Activated naive CD4-positive, alpha-beta T cell treated with anti-CD3 and anti-CD28 coated beads, Interleukin-2, amount 50 U/mL, for 24 hours (primary cell): Measurements from ENCODE around the gene KLF12.
A peak's percentile ranks its signal among the peaks of the same experiment; 100 is the strongest.

Experiments used
- H3K27ac Mint-ChIP-seq: one replicate; pipeline ENCODE4 v1.8.0; 2021; ENCODE audit warnings: mild to moderate bottlenecking, mixed read lengths
- H3K27me3 Mint-ChIP-seq: one replicate; pipeline ENCODE4 v1.8.0; 2021; ENCODE audit warnings: mixed read lengths
- H3K36me3 Mint-ChIP-seq: one replicate; pipeline ENCODE4 v1.8.0; 2021; ENCODE audit warnings: mixed read lengths
- H3K4me1 Mint-ChIP-seq: one replicate; pipeline ENCODE4 v1.8.0; 2021; ENCODE audit warnings: mixed read lengths
- H3K4me3 Mint-ChIP-seq: one replicate; pipeline ENCODE4 v1.8.0; 2021; ENCODE audit warnings: mild to moderate bottlenecking, mixed read lengths
- H3K9me3 Mint-ChIP-seq: one replicate; pipeline ENCODE4 v1.8.0; 2021; ENCODE audit warnings: mixed read lengths

The KLF12 gene

GRCh38 chr13:74134221-74134776 lies at the start of gene KLF12:
TSS of gene KLF12 (minus strand) at chr13:74134404.
- Mint-ChIP-seq H3K4me3 (peak within 1 kb of the TSS; percentile 97), H3K27me3 (no peaks in the 10 kb centered on the region), H3K36me3 (peaks cover 1% of the 10 kb centered on the region), H3K4me1 (peaks cover 45% of the 10 kb centered on the region), H3K27ac (peak within 1 kb of the TSS; percentile 99), H3K9me3 (no peaks in the 10 kb centered on the region)

DNA sequence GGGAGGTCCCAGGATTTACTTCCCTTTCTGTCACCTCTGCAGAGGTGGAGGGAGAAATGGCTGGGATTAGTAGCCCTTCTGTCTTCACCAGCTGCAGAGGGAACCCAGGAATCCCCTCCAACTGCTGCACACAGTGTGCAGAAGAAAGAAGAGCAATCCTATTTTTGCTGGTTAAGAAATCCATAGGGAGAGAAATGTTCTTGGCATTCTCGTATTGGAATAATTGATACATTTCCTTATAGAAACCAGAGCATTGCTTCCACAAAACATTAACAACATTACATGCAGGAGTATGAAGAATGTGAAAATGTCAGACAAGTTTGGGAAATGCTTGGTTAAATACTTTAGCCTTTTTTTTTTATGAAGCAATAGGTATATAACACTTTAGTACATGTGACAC lies 48.3 kb upstream of the KLF12 start:
- Mint-ChIP-seq H3K9me3 (no peaks in the 10 kb centered on the region), H3K27me3 (no peaks in the 10 kb centered on the region), H3K4me3 (no peak overlapping the region), H3K36me3 (no peaks in the 10 kb centered on the region), H3K4me1 (no peaks in the 10 kb centered on the region), H3K27ac (no peak overlapping the region)

- Mint-ChIP-seq H3K27ac (no peak overlapping the region), H3K27me3 (no peaks in the 10 kb centered on the region)
Measured at GRCh38 chr13:74174810-74175209, 40.6 kb upstream of the KLF12 start.

GRCh38 chr13:74173822-74174221 lies 39.6 kb upstream of the KLF12 start:
- Mint-ChIP-seq H3K36me3 (no peaks in the 10 kb centered on the region), H3K4me3 (no peak overlapping the region), H3K27me3 (no peaks in the 10 kb centered on the region), H3K9me3 (no peaks in the 10 kb centered on the region), H3K27ac (no peak overlapping the region), H3K4me1 (no peaks in the 10 kb centered on the region)

More at GRCh38 chr13:74174810-74175209, 40.6 kb upstream of the KLF12 start:
- H3K4me1 Mint-ChIP-seq, result no peaks in the 10 kb centered on the region
- H3K9me3 Mint-ChIP-seq, result no peaks in the 10 kb centered on the region
- H3K4me3 Mint-ChIP-seq, result no peak overlapping the region
- no peaks in the 10 kb centered on the region for H3K36me3 Mint-ChIP-seq

GRCh38 chr13:74171641-74172040 lies 37.4 kb upstream of the KLF12 start:
- Mint-ChIP-seq H3K36me3 (no peaks in the 10 kb centered on the region), H3K4me3 (no peak overlapping the region), H3K4me1 (peaks cover 5% of the 10 kb centered on the region), H3K27me3 (no peaks in the 10 kb centered on the region), H3K27ac (no peak overlapping the region), H3K9me3 (no peaks in the 10 kb centered on the region)

DNA sequence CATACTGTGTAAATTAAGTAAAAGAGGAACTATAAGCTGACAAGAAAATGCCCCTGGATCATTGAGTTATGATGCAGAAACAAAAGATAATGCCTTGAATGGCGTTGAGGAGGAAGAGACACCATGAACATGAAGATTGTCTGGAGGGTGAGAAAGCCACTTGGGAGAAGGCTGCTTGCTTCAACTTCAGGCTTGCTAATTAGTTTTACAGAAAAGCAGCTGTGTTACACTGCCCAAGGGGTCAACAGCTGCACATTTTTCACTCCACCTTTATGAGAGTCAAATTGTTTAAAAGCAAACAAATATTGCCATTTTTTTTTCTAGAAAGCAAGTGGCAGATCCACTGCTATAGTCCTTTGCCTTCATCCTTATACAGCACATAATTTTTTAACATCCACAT lies 35.5 kb upstream of the KLF12 start:
- Mint-ChIP-seq H3K27me3 (no peaks in the 10 kb centered on the region), H3K4me3 (no peak overlapping the region), H3K36me3 (no peaks in the 10 kb centered on the region), H3K9me3 (no peaks in the 10 kb centered on the region), H3K27ac (no peak overlapping the region), H3K4me1 (peaks cover 5% of the 10 kb centered on the region)

- Mint-ChIP-seq H3K4me1 (peaks cover 5% of the 10 kb centered on the region), H3K36me3 (no peaks in the 10 kb centered on the region), H3K9me3 (no peaks in the 10 kb centered on the region), H3K27ac (no peak overlapping the region), H3K27me3 (no peaks in the 10 kb centered on the region), H3K4me3 (no peak overlapping the region)
Measured at GRCh38 chr13:74168263-74168675, 34.1 kb upstream of the KLF12 start.

- no peaks in the 10 kb centered on the region for H3K27me3 Mint-ChIP-seq
- H3K9me3 Mint-ChIP-seq, result no peaks in the 10 kb centered on the region
- H3K36me3 Mint-ChIP-seq, result no peaks in the 10 kb centered on the region
- H3K4me3 Mint-ChIP-seq, result no peak overlapping the region
- peak overlapping the region; percentile 42 for H3K27ac Mint-ChIP-seq
- peaks cover 5% of the 10 kb centered on the region for H3K4me1 Mint-ChIP-seq
Measured at GRCh38 chr13:74166261-74167004, 32.2 kb upstream of the KLF12 start.

DNA sequence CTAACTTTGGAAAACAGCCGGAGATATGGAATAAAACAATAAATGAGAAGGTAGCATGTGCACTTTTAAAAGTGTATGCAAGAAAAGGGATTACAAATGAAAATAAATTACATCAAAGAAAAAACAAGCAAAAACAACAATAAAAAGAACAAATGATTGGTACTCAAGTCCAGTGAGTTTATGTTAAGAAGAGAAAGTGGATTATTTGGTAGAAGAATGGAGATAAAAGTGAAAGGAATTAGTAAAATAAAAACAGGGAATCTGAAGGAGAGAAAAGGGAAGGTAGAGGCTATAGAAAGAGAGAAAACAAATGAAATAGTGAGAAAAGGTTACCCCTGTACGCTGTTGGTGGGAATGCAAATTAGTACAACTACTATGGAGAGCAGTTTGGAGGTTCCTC lies 28.6 kb upstream of the KLF12 start:
- Mint-ChIP-seq H3K36me3 (no peaks in the 10 kb centered on the region), H3K4me3 (no peak overlapping the region), H3K9me3 (no peaks in the 10 kb centered on the region), H3K27me3 (no peaks in the 10 kb centered on the region), H3K4me1 (peaks cover 12% of the 10 kb centered on the region), H3K27ac (no peak overlapping the region)

DNA sequence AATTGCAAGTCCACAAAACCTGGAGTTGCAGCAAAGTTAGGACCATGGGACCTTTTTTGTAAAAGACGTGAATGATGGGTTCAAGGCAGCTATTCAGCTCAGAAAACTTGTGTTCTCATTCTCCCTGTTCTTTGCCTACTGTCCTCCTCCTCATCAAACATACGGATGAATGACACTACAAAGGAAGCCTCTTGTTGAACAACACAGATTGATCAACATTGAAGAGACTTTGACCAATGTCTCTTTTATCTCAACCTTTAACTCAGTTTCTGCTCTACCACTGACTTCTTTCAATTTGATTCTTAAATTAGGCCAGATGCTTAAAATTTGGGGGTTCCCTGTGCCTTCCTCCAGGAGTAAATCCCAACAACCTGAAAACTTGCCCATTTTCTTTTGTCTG lies 27.9 kb upstream of the KLF12 start:
- no peaks in the 10 kb centered on the region for H3K36me3 Mint-ChIP-seq
- H3K9me3 Mint-ChIP-seq, result no peaks in the 10 kb centered on the region
- H3K4me3 Mint-ChIP-seq, result no peak overlapping the region
- no peaks in the 10 kb centered on the region for H3K27me3 Mint-ChIP-seq
- no peak overlapping the region for H3K27ac Mint-ChIP-seq
- peaks cover 13% of the 10 kb centered on the region for H3K4me1 Mint-ChIP-seq

DNA sequence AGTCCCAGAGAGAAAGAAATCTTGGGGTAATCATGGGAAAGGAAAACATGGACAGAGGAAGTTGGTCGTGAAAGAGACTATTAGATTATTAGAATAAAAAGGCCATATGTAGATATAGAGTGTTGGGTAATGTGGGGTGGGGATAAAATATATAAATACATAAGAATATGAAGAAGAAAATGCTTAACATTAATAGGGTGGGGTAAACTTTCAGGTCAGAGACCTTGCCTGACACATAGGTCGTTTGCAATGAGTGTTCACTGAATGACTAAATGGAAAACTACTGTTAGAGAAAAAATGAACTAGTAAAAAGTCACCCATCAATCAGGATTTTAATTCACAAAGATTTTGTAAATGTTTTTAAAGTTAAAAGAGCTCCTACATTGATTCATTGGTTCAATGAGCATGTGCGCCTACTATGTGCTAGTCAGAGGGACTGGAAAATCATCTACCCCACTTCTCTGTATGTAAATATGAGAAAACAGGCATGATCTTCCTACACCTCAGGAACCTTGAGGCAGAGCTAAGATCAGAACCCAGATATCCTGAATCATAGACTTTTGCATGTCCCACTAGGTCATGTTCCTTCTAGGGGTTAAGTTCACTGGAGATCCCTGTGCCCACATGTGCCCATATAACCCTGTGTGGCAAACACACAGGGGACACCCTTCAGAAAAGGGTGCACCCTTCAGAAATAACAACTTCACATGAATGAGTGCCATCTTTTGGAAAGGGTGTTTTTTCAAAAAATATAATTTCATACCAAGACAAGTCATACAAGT lies 24.6 kb upstream of the KLF12 start:
- H3K4me3 Mint-ChIP-seq, result no peak overlapping the region
- no peaks in the 10 kb centered on the region for H3K36me3 Mint-ChIP-seq
- no peaks in the 10 kb centered on the region for H3K9me3 Mint-ChIP-seq

DNA sequence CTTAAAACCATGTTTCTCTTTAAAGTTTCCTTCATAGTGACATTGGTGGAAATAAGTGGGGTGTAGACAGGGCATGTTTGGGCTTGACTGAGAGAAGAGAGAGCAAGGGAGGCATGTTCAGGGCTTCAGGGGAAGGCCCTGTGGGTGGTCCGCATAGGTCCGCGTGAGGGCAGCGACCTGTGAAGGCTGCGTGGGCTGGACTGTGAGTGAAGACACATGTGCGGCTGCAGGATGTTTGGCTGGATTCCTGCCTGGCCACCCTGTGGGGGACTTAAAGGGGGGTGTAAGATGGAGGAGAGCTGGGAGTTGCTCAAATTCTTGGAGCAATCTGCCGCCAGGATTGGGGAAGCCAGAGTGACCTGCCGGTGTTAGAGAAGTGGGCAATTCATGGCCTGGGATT lies 23.8 kb upstream of the KLF12 start:
- H3K27ac Mint-ChIP-seq, result no peak overlapping the region

More for the DNA sequence above, 24.6 kb upstream of the KLF12 start:
- Mint-ChIP-seq H3K27ac (no peak overlapping the region), H3K27me3 (no peaks in the 10 kb centered on the region), H3K4me1 (peaks cover 9% of the 10 kb centered on the region)

GRCh38 chr13:74154981-74155380 lies 20.8 kb upstream of the KLF12 start:
- no peaks in the 10 kb centered on the region for H3K27me3 Mint-ChIP-seq

More for the DNA sequence above, 23.8 kb upstream of the KLF12 start:
- Mint-ChIP-seq H3K27me3 (no peaks in the 10 kb centered on the region), H3K4me3 (no peak overlapping the region), H3K4me1 (peaks cover 9% of the 10 kb centered on the region), H3K36me3 (no peaks in the 10 kb centered on the region), H3K9me3 (no peaks in the 10 kb centered on the region)

GRCh38 chr13:74153316-74153715 lies 19.1 kb upstream of the KLF12 start:
- peaks cover 7% of the 10 kb centered on the region for H3K4me1 Mint-ChIP-seq
- no peaks in the 10 kb centered on the region for H3K9me3 Mint-ChIP-seq
- H3K27ac Mint-ChIP-seq, result peak overlapping the region; percentile 13
- no peaks in the 10 kb centered on the region for H3K27me3 Mint-ChIP-seq
- H3K36me3 Mint-ChIP-seq, result peaks cover 2% of the 10 kb centered on the region
- H3K4me3 Mint-ChIP-seq, result no peak overlapping the region

More at GRCh38 chr13:74154981-74155380, 20.8 kb upstream of the KLF12 start:
- Mint-ChIP-seq H3K9me3 (no peaks in the 10 kb centered on the region), H3K4me1 (peaks cover 9% of the 10 kb centered on the region), H3K36me3 (peaks cover 2% of the 10 kb centered on the region), H3K4me3 (no peak overlapping the region), H3K27ac (no peak overlapping the region)

GRCh38 chr13:74151859-74152258 lies 17.7 kb upstream of the KLF12 start:
- Mint-ChIP-seq H3K27ac (no peak overlapping the region), H3K9me3 (no peaks in the 10 kb centered on the region), H3K4me3 (no peak overlapping the region), H3K27me3 (no peaks in the 10 kb centered on the region), H3K4me1 (no peaks in the 10 kb centered on the region), H3K36me3 (peaks cover 2% of the 10 kb centered on the region)

- H3K4me1 Mint-ChIP-seq, result no peaks in the 10 kb centered on the region
- H3K27me3 Mint-ChIP-seq, result no peaks in the 10 kb centered on the region
- H3K4me3 Mint-ChIP-seq, result no peak overlapping the region
- no peak overlapping the region for H3K27ac Mint-ChIP-seq
- no peaks in the 10 kb centered on the region for H3K9me3 Mint-ChIP-seq
- H3K36me3 Mint-ChIP-seq, result peaks cover 2% of the 10 kb centered on the region
Measured at GRCh38 chr13:74148352-74148751, 14.1 kb upstream of the KLF12 start.
